COLO668 (cell line): ENCODE measurements around the gene RBM6.

Experiments
- DNase-seq: peaks from one replicate; lab custom pipeline; 2025; ENCODE audit not compliant: unreplicated experiment; lab: John Stamatoyannopoulos, UW

The RBM6 gene

DNA sequence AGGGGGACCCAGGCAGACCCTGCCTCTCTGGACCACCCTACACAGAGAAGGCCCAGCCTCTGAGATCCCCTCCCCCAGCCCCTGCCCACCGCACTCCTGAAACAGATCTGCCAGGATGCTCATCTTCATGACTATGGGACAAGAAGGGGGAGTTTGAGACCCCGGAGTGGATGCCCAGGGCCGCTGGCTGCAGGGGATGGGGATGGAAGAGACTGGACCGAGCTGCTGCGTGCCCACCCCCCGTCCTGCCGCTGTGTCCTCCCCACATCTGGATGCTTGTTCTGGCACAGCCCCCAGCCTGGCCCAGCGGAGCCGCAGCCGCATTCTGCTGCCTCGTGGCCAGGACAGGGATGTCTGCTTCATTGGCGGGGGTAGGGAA is 184.8 kb downstream of the RBM6 start:
- DNase-seq: no peak

GRCh38 chr3:50125541-50126286 is 185.8 kb downstream of the RBM6 start:
- DNase-seq: no peak

DNA sequence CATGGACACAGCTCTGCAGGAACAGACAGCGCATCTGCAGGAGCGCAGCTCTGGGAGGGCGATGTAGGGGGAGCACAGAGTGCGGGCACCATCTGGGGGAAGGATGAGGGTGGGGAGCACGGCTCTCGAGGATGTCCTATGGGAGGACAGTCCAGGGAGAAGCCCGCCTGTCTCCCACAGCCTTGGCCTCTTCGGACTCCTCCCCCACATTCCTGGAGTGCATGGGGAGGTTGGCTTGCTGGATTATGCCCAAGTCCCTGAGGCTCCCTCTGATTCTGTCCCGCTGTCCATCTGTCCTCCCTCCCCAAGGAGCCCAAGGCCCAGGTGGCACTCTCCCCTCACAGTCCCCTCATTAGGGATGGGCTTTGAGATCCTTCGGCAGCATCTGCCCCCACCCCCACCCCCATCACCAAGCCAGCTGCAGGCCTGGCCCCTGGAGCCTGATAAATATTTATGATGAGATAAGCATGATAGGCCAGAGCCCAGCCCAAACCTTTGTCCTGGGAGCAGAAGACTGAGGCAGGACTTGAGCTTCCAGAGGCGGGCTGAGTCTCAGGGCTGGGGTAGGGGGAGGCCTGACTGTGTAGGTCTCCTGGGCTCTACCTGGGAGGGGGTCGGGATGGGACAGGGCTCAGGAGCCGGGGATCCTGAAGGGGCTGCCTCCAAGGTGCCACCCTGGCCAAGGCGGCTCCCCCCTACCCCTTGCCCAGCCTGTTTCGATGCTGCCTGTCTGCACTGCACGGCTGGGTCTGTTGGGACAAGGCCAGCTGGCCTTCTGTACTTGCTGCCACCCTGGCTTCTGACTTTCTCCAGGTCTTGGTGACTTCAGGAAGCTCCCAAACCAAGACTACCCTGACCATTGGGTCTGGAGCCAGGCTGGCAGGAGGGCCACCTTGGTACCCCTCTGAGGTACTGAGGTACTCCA is 186.6 kb downstream of the RBM6 start:
- no peak for DNase-seq
